HuH-7 (cell line): ENCODE data around the gene ROBO1.
A peak's percentile ranks its signal among the peaks of the same experiment; 100 is the strongest.
"Not testable (repeated sequence)": the region's sequence is repeated elsewhere in the genome, so short reads cannot be mapped to it uniquely, and the experiment has no call there.

Experiments used
- DNase-seq: peaks from one replicate; pipeline ENCODE4 v3.0.0; 2011; ENCODE audit warnings: low spot score

ROBO1 gene

GRCh38 chr3:78689378-78689777 is 1078.4 kb downstream of the ROBO1 start:
- DNase-seq: no peak

- no peak for DNase-seq
Observed at GRCh38 chr3:78687520-78687919, 1080.3 kb downstream of the ROBO1 start.

GRCh38 chr3:78683284-78683683 is 1084.5 kb downstream of the ROBO1 start:
- DNase-seq: no peak

GRCh38 chr3:78675119-78675805 is 1092.5 kb downstream of the ROBO1 start:
- DNase-seq: not testable (repeated sequence)

GRCh38 chr3:78670746-78671145 is 1097.1 kb downstream of the ROBO1 start:
- DNase-seq: no peak

GRCh38 chr3:78670094-78670493 is 1097.7 kb downstream of the ROBO1 start:
- DNase-seq: no peak

- DNase-seq: peak; percentile 4
Observed at GRCh38 chr3:78668302-78668701, 1099.5 kb downstream of the ROBO1 start.

GRCh38 chr3:78666470-78666800 is 1101.4 kb downstream of the ROBO1 start:
- DNase-seq: no peak

- DNase-seq: no peak
Observed at GRCh38 chr3:78665776-78666469, 1101.9 kb downstream of the ROBO1 start.

GRCh38 chr3:78665101-78665500 is 1102.7 kb downstream of the ROBO1 start:
- DNase-seq: no peak

- no peak for DNase-seq
Observed at GRCh38 chr3:78660957-78661356, 1106.8 kb downstream of the ROBO1 start.

GRCh38 chr3:78659386-78659987 is 1108.3 kb downstream of the ROBO1 start:
- no peak for DNase-seq

GRCh38 chr3:78647726-78648125 is 1120.1 kb downstream of the ROBO1 start:
- no peak for DNase-seq

GRCh38 chr3:78645628-78646310 is 1122.0 kb downstream of the ROBO1 start:
- peak; percentile 3 for DNase-seq

GRCh38 chr3:78644847-78645246 is 1123.0 kb downstream of the ROBO1 start:
- no peak for DNase-seq

- DNase-seq: no peak
Observed at GRCh38 chr3:78642226-78643035, 1125.4 kb downstream of the ROBO1 start.

GRCh38 chr3:78641703-78642102 is 1126.1 kb downstream of the ROBO1 start:
- DNase-seq: no peak

GRCh38 chr3:78634316-78634715 is 1133.5 kb downstream of the ROBO1 start:
- no peak for DNase-seq

- DNase-seq: no peak
Observed at GRCh38 chr3:78633626-78634025, 1134.2 kb downstream of the ROBO1 start.

GRCh38 chr3:78632925-78633553 is 1134.8 kb downstream of the ROBO1 start:
- no peak for DNase-seq

- no peak for DNase-seq
Observed at GRCh38 chr3:78629544-78629943, 1138.3 kb downstream of the ROBO1 start.
